Lower leg skin (tissue), 3 donors: ENCODE results near the gene DVL3.

Experiments used
- CTCF ChIP-seq, 3 donors: fragments of 450-650 bp; IDR thresholded peaks; one replicate each; pipeline ENCODE4 v1.5.1; 2016; ENCODE audit warnings: antibody characterized with exemption in 3 of 3, mild to moderate bottlenecking in 3 of 3, moderate library complexity in 2 of 3
- POLR2A ChIP-seq, 2 donors: fragments of 450-650 bp; IDR thresholded peaks; one replicate each; pipeline ENCODE4 v1.6.1; 2016 to 2017; ENCODE audit warnings: antibody characterized with exemption in 2 of 2, mild to moderate bottlenecking in 1 of 2, moderate library complexity in 1 of 2

GRCh38 chr3:184165543-184165942 lies 10.4 kb downstream of the DVL3 start:
- TF ChIP-seq CTCF (IDR thresholded peaks at IDR 0.05) (no peak), POLR2A (IDR thresholded peaks at IDR 0.05) (no peak)
